DMS114 treated with DMSO at 0.1 percent for 48 hours (cell line): Measurements from ENCODE around the gene DUSP18.
"Not testable (repeated sequence)": the region's sequence is repeated elsewhere in the genome, so short reads cannot be mapped to it uniquely, and the experiment has no call there.

Experiments used
- DNase-seq: peaks from one replicate; lab custom pipeline; 2025; ENCODE audit not compliant: unreplicated experiment; lab: John Stamatoyannopoulos, UW

The DUSP18 gene

GRCh38 chr22:30679895-30680690, 12.4 kb upstream of the DUSP18 start:
- DNase-seq, result not testable (repeated sequence)

GRCh38 chr22:30676565-30676964, 8.9 kb upstream of the DUSP18 start:
- not testable (repeated sequence) for DNase-seq

DNA sequence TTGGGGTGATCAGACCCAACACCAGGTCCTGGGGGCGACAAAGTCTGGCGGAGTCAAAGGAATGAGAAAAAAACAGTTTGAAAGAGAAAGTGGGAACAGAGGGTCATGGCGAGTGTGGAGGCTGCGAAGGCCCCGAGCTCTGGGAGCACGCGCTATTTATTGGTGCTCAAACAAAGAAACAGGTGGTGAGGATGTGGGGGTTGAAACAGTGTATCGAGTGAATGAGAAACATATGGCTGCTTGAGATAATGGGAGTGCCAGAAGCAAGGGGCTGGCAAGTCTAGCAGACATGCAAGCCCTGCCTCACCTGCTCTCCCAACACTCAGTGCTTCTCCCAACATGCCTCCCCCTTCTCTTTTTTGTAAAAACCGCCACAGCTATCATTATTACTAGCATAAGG, 7.8 kb upstream of the DUSP18 start:
- no peak for DNase-seq

- DNase-seq, result no peak
Observed at GRCh38 chr22:30674482-30674881, 6.8 kb upstream of the DUSP18 start.

- no peak for DNase-seq
Observed at GRCh38 chr22:30673136-30673535, 5.5 kb upstream of the DUSP18 start.

DNA sequence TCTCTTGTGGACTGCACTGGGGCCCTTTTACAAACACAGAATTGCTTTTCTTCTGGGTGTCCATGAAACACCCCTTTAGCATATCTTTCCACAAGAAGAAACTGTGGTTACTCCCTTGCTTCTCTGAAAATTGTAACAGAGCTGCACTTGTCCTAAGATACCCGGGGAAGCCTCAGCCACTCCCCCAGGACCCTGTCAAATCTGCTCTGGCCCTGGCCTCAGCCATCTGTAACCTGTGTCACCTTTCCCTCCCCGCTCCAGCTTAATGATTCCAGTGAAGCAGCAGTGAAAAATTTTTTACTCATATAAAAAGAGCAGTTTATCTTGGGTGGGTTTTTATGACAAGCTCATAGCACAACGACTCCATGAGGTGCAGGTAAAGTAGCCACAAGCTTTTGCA, 3.4 kb upstream of the DUSP18 start:
- DNase-seq, result no peak

- no peak for DNase-seq
Observed at GRCh38 chr22:30668386-30668710, 673 bp upstream of the DUSP18 start.

GRCh38 chr22:30667107-30667493, 575 bp downstream of the DUSP18 start:
- DNase-seq, result no peak

GRCh38 chr22:30665786-30666185, 1.9 kb downstream of the DUSP18 start:
- no peak for DNase-seq

- DNase-seq, result no peak
Observed at GRCh38 chr22:30665266-30665665, 2.4 kb downstream of the DUSP18 start.

DNA sequence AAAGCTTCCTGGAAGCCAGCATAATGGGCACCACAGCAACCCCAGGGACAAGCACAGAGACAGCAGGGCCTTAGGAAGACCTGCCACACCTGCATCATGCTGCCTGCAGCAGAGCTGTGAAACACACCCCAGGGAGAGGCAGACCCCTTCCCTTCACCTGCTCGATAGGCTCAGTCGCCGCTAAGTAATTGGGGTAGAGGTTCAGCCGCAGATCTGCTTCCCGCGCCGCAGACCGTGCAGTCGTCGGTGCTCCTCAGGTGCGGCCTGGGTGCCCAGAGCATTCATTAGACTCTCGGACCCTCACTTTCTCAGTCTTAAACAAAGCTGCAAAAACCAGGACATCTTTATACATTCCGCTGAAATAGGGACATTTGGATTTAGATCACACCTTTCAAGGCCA, 2.9 kb downstream of the DUSP18 start:
- DNase-seq, result no peak

DNA sequence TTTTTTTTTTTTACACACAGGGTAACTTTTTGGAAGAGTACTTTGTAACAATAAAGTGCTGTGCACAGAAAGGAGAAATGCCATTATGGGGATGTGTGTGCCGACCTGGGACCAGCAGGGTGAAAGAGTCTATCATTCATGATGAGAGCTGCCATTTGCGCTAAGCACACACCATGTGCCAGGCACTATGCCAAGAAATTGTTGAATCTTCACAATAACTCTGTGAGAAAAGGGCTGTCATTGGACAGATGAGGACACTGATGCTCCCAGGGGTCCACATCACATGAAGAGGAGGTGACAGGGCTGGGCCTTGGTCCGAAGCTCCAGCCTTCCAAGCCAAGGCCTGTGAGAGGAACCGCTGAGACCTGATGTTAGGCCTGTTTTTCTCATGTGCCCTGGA, 5.6 kb downstream of the DUSP18 start:
- DNase-seq, result no peak

- DNase-seq, result no peak
Observed at GRCh38 chr22:30655532-30655931, 12.1 kb downstream of the DUSP18 start.

DNA sequence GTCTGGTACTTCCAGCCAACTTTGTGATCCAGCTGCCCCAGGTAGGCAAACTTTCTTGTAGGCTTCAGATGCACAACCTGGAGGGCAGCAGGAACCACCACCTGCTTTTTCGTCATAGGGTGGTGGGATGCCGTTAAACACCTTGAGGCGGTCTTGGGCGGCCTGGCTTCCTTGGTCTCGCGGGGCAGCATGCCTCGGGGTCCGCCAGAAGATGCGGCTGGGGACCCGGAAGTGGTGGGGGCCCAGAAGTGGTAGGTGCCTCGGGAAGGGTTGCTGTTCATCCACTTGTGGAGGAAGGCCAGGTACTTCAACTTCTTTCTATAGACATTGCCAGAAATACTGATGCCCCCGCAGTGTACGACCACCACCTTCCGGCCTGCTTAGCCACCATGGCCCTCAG, 13.3 kb downstream of the DUSP18 start:
- DNase-seq, result no peak

GRCh38 chr22:30652852-30653251, 14.8 kb downstream of the DUSP18 start:
- no peak for DNase-seq

- no peak for DNase-seq
Observed at GRCh38 chr22:30650508-30651116, 17.1 kb downstream of the DUSP18 start.

GRCh38 chr22:30649430-30650007, 18.2 kb downstream of the DUSP18 start:
- DNase-seq, result no peak

GRCh38 chr22:30648825-30649224, 18.9 kb downstream of the DUSP18 start:
- no peak for DNase-seq

GRCh38 chr22:30647536-30647935, 20.1 kb downstream of the DUSP18 start:
- DNase-seq, result no peak

DNA sequence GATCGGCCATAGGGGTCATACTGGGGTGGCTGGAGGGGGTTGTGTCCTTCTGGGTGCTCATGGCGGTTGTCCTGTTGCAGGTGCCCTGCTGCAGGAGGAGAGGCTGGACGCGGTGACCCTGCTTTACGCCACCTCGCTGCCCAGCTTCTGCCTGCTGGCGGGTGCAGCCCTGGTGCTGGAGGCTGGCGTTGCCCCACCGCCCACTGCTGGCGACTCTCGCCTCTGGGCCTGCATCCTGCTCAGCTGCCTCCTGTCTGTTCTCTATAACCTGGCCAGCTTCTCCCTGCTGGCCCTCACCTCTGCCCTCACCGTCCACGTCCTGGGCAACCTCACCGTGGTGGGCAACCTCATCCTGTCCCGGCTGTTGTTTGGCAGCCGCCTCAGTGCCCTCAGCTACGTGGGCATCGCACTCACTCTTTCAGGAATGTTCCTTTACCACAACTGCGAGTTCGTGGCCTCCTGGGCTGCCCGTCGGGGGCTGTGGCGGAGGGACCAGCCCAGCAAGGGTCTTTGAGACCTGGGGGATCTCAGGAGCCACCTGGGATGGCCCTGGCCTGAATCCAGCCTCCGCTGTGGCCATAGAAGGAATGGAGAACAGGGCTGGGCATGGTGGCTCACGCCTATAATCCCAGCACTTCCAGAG, 21.0 kb downstream of the DUSP18 start:
- no peak for DNase-seq

DNA sequence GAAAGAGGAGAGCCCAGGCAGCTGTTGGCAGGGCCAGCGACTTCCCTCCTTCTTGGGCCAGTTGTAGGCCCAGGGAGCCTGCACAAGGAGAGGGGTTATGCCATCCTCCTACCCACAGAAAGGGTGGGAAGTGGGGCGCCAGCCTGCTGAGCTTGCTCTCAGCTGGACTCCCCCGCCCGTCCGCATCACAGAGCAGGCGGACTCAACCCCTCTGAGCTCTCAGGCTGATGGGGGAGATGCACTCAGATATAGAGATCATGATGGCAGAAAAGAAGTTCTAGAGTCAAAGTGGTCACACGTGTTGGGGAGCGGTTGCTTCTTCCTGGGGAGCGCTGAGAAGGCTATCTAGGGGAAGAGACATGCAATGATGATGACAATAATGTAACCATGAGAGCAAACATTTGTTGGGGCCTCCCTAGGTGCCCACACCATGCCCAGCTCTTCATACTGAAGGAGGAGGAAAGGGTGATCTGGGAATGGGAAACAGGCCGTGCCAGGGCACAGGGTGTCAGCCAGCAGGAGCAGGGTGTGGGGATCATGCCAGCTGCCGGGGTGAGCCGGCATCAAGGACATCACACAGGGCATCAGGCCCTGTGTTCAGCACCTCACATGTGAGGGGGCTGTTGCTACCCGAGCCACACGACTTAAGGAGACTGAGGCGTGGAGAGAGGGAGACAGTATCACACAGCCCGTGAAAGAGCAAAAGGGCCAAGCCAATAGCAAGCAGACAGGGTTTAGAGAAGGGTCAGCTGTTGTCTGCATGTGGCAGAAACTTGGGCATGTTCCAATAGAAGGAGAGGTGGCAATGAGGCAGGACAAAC, 24.4 kb downstream of the DUSP18 start:
- DNase-seq, result no peak
